Ovary (tissue), 3 donors: Measurements from ENCODE around the gene SUCLG1.

Experiments
- CTCF ChIP-seq, 3 donors: fragments of 450-650 bp in 2 of 3; fragments of 200-600 bp in 1 of 3; IDR thresholded peaks; one replicate each; pipeline versions ENCODE4 v1.5.1 to v1.8.0; 2016 to 2022; ENCODE audit warnings: antibody characterized with exemption in 3 of 3, mild to moderate bottlenecking in 1 of 3
- EP300 ChIP-seq: sonication (generic); formaldehyde crosslinking; IDR thresholded peaks from one replicate; pipeline ENCODE4 v1.6.1; 2017; ENCODE audit warnings: antibody characterized with exemption
- POLR2A ChIP-seq: fragments of 450-650 bp; IDR thresholded peaks from one replicate; pipeline ENCODE4 v1.6.1; 2017; ENCODE audit warnings: antibody characterized with exemption, mild to moderate bottlenecking, moderate library complexity
- donor health status: DM: no; HTN: no; CAD: no.

DNA sequence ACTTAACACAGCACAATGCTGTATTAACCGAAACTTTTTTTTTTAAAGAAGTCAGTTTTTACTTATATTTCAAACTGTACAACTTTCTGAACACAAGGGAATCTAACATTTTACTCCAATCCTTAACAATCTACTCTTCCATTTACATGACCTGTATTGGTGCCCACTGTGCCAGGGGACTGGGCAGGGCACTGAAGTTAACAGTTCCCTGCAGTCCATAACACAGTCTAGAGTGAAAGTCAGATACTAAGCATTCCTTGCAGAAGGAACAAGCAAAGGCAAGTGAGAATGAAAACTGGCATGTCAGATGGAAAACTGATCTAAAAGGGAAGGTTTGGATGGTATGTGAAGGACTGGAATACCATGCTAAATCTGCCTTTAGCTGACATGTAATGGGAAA is 29.8 kb downstream of the SUCLG1 start:
- TF ChIP-seq POLR2A (no peak), CTCF (IDR thresholded peaks at IDR 0.05) (no peak), EP300 (no peak)
